ENCODE measurements around the gene IL12A.

Gene IL12A

DNA sequence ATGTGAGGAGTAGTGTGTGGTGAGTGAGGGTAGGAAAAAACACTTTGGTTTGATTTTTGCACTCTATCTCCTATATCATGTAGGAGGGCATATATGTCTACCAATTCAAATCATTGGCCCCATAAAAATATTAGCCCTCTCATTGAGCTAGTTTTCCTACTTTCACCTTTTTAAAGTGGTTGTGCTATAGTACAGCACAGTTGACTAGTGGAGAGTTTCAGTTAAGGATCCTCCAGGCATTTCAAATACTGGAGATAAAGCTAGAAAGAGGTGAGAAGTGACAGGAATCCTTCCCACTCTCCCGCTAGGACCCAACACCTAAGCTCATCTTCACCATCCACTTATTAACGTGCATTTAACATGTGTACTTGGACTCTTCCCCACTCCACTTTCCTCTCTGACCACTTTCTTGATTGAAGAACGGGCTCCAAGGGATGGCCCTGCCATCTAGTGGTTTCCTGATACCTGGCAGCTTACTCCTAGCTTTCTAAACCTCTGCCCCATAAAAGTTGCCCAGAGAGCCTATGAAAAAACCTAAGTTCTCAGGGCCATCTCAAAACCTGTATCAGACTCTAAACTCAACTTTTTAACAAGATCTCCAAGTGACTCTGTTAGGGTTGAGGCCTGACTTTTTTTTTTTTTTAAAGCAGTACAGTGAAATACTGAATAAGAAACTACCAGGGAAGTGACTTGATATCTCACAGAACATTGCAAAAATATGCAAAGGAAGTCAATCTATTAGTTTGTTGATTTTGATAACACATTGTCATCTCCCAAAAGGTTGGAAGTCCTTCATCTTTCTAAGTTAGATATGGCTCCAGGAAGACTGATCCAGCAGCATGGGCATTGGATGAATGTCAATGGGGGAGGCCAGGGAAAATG, 17.9 kb downstream of the IL12A start:
- Histone ChIP-seq H2BK120ac (ENCODE audit: insufficient read depth, low read length, poor library complexity) (no peak overlapping the region), H2AK5ac (ENCODE audit: low read length) (no peak overlapping the region), H3K4me1 (ENCODE audit: control insufficient read depth in 1 of 2, insufficient read depth in 2 of 2, low read length in 2 of 2) (no peaks in the 10 kb centered on the region), H3K4me3 (ENCODE audit: low read depth, low read length) (no peak overlapping the region), H3K4me2 (ENCODE audit: low read length) (no peak overlapping the region), H4K12ac (ENCODE audit: low read depth, low read length) (no peak overlapping the region), H3K36me3 (ENCODE audit: control insufficient read depth in 1 of 2, insufficient read depth in 2 of 2, low read length in 2 of 2) (no peaks in the 10 kb centered on the region), H3K4ac (ENCODE audit: low read depth, low read length) (no peak overlapping the region), H3K18ac (ENCODE audit: low read length) (no peak overlapping the region), H3K23ac (ENCODE audit: low read length) (no peak overlapping the region), H2AFZ (ENCODE audit: insufficient read depth, low read length, poor library complexity) (no peak overlapping the region), H2BK12ac (ENCODE audit: low read length) (no peak overlapping the region), H2BK5ac (ENCODE audit: low read depth, low read length, poor library complexity) (no peak overlapping the region), H4K91ac (ENCODE audit: low read depth, low read length) (no peak overlapping the region), H3K79me1 (ENCODE audit: low read length) (no peaks in the 10 kb centered on the region), H3K9ac (ENCODE audit: low read length) (no peak overlapping the region), H3K27ac (ENCODE audit: low read depth, low read length) (no peak overlapping the region), H3K14ac (ENCODE audit: low read length) (no peak overlapping the region), H3K9me3 (ENCODE audit: insufficient read depth, low read depth, low read length) (no peaks in the 10 kb centered on the region), H3K27me3 (ENCODE audit: insufficient read depth, low read length) (no peaks in the 10 kb centered on the region), H3K79me2 (ENCODE audit: control insufficient read depth, insufficient read depth, low read length, poor library complexity) (no peaks in the 10 kb centered on the region), H4K8ac (ENCODE audit: low read depth, low read length) (no peak overlapping the region)
- no CpG with 5 or more reads among the region's 3 CpGs for WGBS (ENCODE audit: extremely low coverage, insufficient coverage, insufficient read length)
- DNase-seq: peak; percentile 29 to 71

DNA sequence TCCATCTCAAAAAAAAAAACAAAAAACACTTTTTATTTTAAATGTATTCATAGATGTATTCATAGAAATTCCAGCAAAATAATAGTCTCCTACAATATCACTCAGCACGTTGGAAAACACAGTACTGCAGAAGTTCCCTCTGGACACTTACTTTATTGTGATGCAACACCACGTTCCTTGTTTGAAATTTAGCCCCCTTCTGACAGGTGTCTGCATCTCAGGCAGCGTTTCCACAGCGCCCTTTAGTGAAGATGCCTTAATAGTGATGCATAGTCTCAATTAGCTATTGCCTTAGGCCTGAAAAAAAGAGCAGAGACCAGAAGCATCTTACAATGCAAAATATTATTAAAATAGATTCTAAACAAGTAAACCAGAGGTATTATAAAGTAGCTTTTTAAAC, 20.3 kb downstream of the IL12A start:
- no peaks in the 10 kb centered on the region for H3K79me1 ChIP-seq (ENCODE audit: low read length)
- no peak overlapping the region for H2BK120ac ChIP-seq (ENCODE audit: insufficient read depth, low read length, poor library complexity)
- H3K4me1 ChIP-seq (ENCODE audit: control insufficient read depth in 1 of 2, insufficient read depth in 2 of 2, low read length in 2 of 2): no peaks in the 10 kb centered on the region
- no peak overlapping the region for H3K18ac ChIP-seq (ENCODE audit: low read length)
- H3K79me2 ChIP-seq (ENCODE audit: control insufficient read depth, insufficient read depth, low read length, poor library complexity): no peaks in the 10 kb centered on the region
- no peaks in the 10 kb centered on the region for H3K9me3 ChIP-seq (ENCODE audit: insufficient read depth, low read depth, low read length)
- no peak overlapping the region for H3K23ac ChIP-seq (ENCODE audit: low read length)
- H3K36me3 ChIP-seq (ENCODE audit: control insufficient read depth in 1 of 2, insufficient read depth in 2 of 2, low read length in 2 of 2): no peaks in the 10 kb centered on the region
- no CpG with 5 or more reads among the region's 4 CpGs for WGBS (ENCODE audit: extremely low coverage, insufficient coverage, insufficient read length)
- H2BK5ac ChIP-seq (ENCODE audit: low read depth, low read length, poor library complexity): no peak overlapping the region
- H3K27me3 ChIP-seq (ENCODE audit: insufficient read depth, low read length): no peaks in the 10 kb centered on the region
- no peak overlapping the region for H2AK5ac ChIP-seq (ENCODE audit: low read length)
- no peak overlapping the region for H3K4ac ChIP-seq (ENCODE audit: low read depth, low read length)
- H3K4me3 ChIP-seq (ENCODE audit: low read depth, low read length): no peak overlapping the region
- H3K14ac ChIP-seq (ENCODE audit: low read length): no peak overlapping the region
- no peak overlapping the region for H3K9ac ChIP-seq (ENCODE audit: low read length)
- H4K8ac ChIP-seq (ENCODE audit: low read depth, low read length): no peak overlapping the region
- no peak overlapping the region for H3K4me2 ChIP-seq (ENCODE audit: low read length)
- DNase-seq: peak; percentile 45 to 69
- H4K91ac ChIP-seq (ENCODE audit: low read depth, low read length): no peak overlapping the region
- no peak overlapping the region for H2BK12ac ChIP-seq (ENCODE audit: low read length)
- H4K12ac ChIP-seq (ENCODE audit: low read depth, low read length): no peak overlapping the region
- no peak overlapping the region for H2AFZ ChIP-seq (ENCODE audit: insufficient read depth, low read length, poor library complexity)
- H3K27ac ChIP-seq (ENCODE audit: low read depth, low read length): no peak overlapping the region

DNA sequence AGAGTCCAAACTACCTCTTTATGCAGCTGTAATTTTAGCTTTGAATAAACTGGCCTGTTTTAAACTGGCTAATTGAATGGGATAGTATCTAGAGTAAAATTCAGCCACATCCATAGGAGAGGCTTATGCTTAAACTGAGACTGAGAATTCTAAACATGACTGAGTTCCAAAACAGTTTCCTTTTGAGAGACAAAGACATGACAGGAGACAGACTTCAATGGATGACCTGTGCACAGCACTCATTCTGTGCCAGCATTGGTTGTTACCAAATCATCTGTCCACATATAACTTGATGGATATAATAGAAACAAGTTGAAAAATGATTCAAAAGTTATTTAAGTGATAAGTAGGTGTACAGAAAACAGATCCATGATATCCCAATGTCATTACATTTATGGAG, 20.9 kb downstream of the IL12A start:
- Histone ChIP-seq H2BK120ac (ENCODE audit: insufficient read depth, low read length, poor library complexity) (no peak overlapping the region), H3K79me1 (ENCODE audit: low read length) (no peaks in the 10 kb centered on the region), H3K27me3 (ENCODE audit: insufficient read depth, low read length) (no peaks in the 10 kb centered on the region), H3K9me3 (ENCODE audit: insufficient read depth, low read depth, low read length) (no peaks in the 10 kb centered on the region), H3K79me2 (ENCODE audit: control insufficient read depth, insufficient read depth, low read length, poor library complexity) (no peaks in the 10 kb centered on the region), H3K36me3 (ENCODE audit: control insufficient read depth in 1 of 2, insufficient read depth in 2 of 2, low read length in 2 of 2) (no peaks in the 10 kb centered on the region), H3K27ac (ENCODE audit: low read depth, low read length) (no peak overlapping the region), H3K4me2 (ENCODE audit: low read length) (no peak overlapping the region), H2AFZ (ENCODE audit: insufficient read depth, low read length, poor library complexity) (no peak overlapping the region), H2BK12ac (ENCODE audit: low read length) (no peak overlapping the region), H4K91ac (ENCODE audit: low read depth, low read length) (no peak overlapping the region), H2BK5ac (ENCODE audit: low read depth, low read length, poor library complexity) (no peak overlapping the region), H3K4me1 (ENCODE audit: control insufficient read depth in 1 of 2, insufficient read depth in 2 of 2, low read length in 2 of 2) (no peaks in the 10 kb centered on the region), H4K8ac (ENCODE audit: low read depth, low read length) (no peak overlapping the region), H3K9ac (ENCODE audit: low read length) (no peak overlapping the region), H3K18ac (ENCODE audit: low read length) (no peak overlapping the region), H3K14ac (ENCODE audit: low read length) (no peak overlapping the region), H3K4me3 (ENCODE audit: low read depth, low read length) (no peak overlapping the region), H3K4ac (ENCODE audit: low read depth, low read length) (no peak overlapping the region), H2AK5ac (ENCODE audit: low read length) (no peak overlapping the region), H3K23ac (ENCODE audit: low read length) (no peak overlapping the region), H4K12ac (ENCODE audit: low read depth, low read length) (no peak overlapping the region)
- DNase-seq: no peak

DNA sequence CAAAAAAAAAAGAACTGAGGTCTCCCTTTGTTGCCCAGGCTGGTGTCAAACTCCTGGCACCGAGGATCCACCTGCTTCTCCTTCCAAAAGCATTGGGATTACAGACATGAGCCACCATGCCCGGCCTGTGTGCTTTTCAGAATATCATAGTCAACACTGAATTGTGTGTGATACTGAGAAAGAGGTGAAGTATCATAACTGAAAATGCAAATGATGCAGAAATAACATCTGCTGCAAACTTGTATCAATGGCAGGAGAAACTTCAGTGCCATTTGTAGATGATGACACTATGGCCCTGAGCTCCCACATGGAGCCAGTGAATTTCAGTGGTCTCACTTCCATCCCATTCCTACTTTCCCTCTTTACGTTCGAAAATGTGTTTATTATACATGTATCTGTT, 21.9 kb downstream of the IL12A start:
- Histone ChIP-seq H3K14ac (ENCODE audit: low read length) (no peak overlapping the region), H3K36me3 (ENCODE audit: control insufficient read depth in 1 of 2, insufficient read depth in 2 of 2, low read length in 2 of 2) (no peaks in the 10 kb centered on the region), H3K4me3 (ENCODE audit: low read depth, low read length) (no peak overlapping the region), H3K18ac (ENCODE audit: low read length) (no peak overlapping the region), H2BK12ac (ENCODE audit: low read length) (no peak overlapping the region), H3K4me2 (ENCODE audit: low read length) (no peak overlapping the region), H3K79me2 (ENCODE audit: control insufficient read depth, insufficient read depth, low read length, poor library complexity) (no peaks in the 10 kb centered on the region), H3K27me3 (ENCODE audit: insufficient read depth, low read length) (no peaks in the 10 kb centered on the region), H2AFZ (ENCODE audit: insufficient read depth, low read length, poor library complexity) (no peak overlapping the region), H3K4me1 (ENCODE audit: control insufficient read depth in 1 of 2, insufficient read depth in 2 of 2, low read length in 2 of 2) (no peaks in the 10 kb centered on the region), H4K91ac (ENCODE audit: low read depth, low read length) (no peak overlapping the region), H3K79me1 (ENCODE audit: low read length) (no peaks in the 10 kb centered on the region), H4K12ac (ENCODE audit: low read depth, low read length) (no peak overlapping the region), H2AK5ac (ENCODE audit: low read length) (no peak overlapping the region), H4K8ac (ENCODE audit: low read depth, low read length) (no peak overlapping the region), H2BK5ac (ENCODE audit: low read depth, low read length, poor library complexity) (no peak overlapping the region), H3K27ac (ENCODE audit: low read depth, low read length) (no peak overlapping the region), H3K23ac (ENCODE audit: low read length) (no peak overlapping the region), H3K4ac (ENCODE audit: low read depth, low read length) (no peak overlapping the region), H3K9ac (ENCODE audit: low read length) (no peak overlapping the region), H2BK120ac (ENCODE audit: insufficient read depth, low read length, poor library complexity) (no peak overlapping the region), H3K9me3 (ENCODE audit: insufficient read depth, low read depth, low read length) (no peaks in the 10 kb centered on the region)
- no peak for DNase-seq
- no CpG with 5 or more reads among the region's 4 CpGs for WGBS (ENCODE audit: extremely low coverage, insufficient coverage, insufficient read length)

Measured in trophoblast cell (in vitro differentiated cells and primary cell).